Measurements from ENCODE around the gene DUOXA1. TPM values are rescaled to one million over a fixed set of nuclear protein-coding genes. Genes with fewer than 3 reads are reported as not detected.
A peak's percentile ranks its signal among the peaks of the same experiment; 100 is the strongest.

DUOXA1 gene
- total RNA-seq (2014; rRNA removed; shearing (Covaris generic)) = not detected in 2 replicates

- Histone ChIP-seq H3K4me3 (no peak within 1 kb of the TSS), H3K27me3 (replicated peaks) (peaks cover 64% of the 10 kb centered on the region), H3K4me1 (replicated peaks) (no peaks in the 10 kb centered on the region), H3K27ac (no peak within 1 kb of the TSS), H3K9me3 (replicated peaks) (no peaks in the 10 kb centered on the region), H3K36me3 (no peaks in the 10 kb centered on the region)
- no peak for DNase-seq (ENCODE audit: low read depth in 1 of 2, low spot score in 2 of 2)
Observed at GRCh38 chr15:45129651-45130129, at the start of gene DUOXA1, which contains the start of gene DUOX1. Gene DUOXA1, minus strand, starts transcription at chr15:45129879. Its CDS starts 6,865 bp downstream, at chr15:45123014. Gene DUOX1, plus strand, starts transcription at chr15:45129994. Its CDS starts 1,973 bp downstream, at chr15:45131967.

- peaks cover 10% of the 10 kb centered on the region for H3K4me1 ChIP-seq (replicated peaks)
- H3K4me3 ChIP-seq = no peak overlapping the region
- DNase-seq (ENCODE audit: low read depth in 1 of 2, low spot score in 2 of 2) = no peak
- no peaks in the 10 kb centered on the region for H3K9me3 ChIP-seq (replicated peaks)
- no peaks in the 10 kb centered on the region for H3K27me3 ChIP-seq (replicated peaks)
- H3K36me3 ChIP-seq = no peaks in the 10 kb centered on the region
- no peak overlapping the region for H3K27ac ChIP-seq
Observed at GRCh38 chr15:45177285-45177684, 47.6 kb upstream of the DUOXA1 start.

- Histone ChIP-seq H3K4me3 (no peak overlapping the region), H3K9me3 (replicated peaks) (no peaks in the 10 kb centered on the region), H3K27ac (no peak overlapping the region), H3K27me3 (replicated peaks) (no peaks in the 10 kb centered on the region), H3K4me1 (replicated peaks) (no peaks in the 10 kb centered on the region), H3K36me3 (no peaks in the 10 kb centered on the region)
- DNase-seq (ENCODE audit: low read depth in 1 of 2, low spot score in 2 of 2) = no peak
Observed at GRCh38 chr15:45174577-45174976, 44.9 kb upstream of the DUOXA1 start.

GRCh38 chr15:45174069-45174468 is 44.4 kb upstream of the DUOXA1 start:
- no peak for DNase-seq (ENCODE audit: low read depth in 1 of 2, low spot score in 2 of 2)

GRCh38 chr15:45171912-45172311 is 42.2 kb upstream of the DUOXA1 start:
- H3K4me1 ChIP-seq (replicated peaks) = peaks cover 2% of the 10 kb centered on the region
- DNase-seq (ENCODE audit: low read depth in 1 of 2, low spot score in 2 of 2) = no peak
- H3K9me3 ChIP-seq (replicated peaks) = no peaks in the 10 kb centered on the region
- no peak overlapping the region for H3K4me3 ChIP-seq
- no peaks in the 10 kb centered on the region for H3K27me3 ChIP-seq (replicated peaks)
- H3K36me3 ChIP-seq = no peaks in the 10 kb centered on the region
- no peak overlapping the region for H3K27ac ChIP-seq

More at GRCh38 chr15:45174069-45174468, 44.4 kb upstream of the DUOXA1 start:
- no peaks in the 10 kb centered on the region for H3K4me1 ChIP-seq (replicated peaks)
- H3K9me3 ChIP-seq (replicated peaks) = no peaks in the 10 kb centered on the region
- no peak overlapping the region for H3K4me3 ChIP-seq
- H3K27me3 ChIP-seq (replicated peaks) = no peaks in the 10 kb centered on the region
- no peaks in the 10 kb centered on the region for H3K36me3 ChIP-seq
- no peak overlapping the region for H3K27ac ChIP-seq

GRCh38 chr15:45169608-45170480 is 40.2 kb upstream of the DUOXA1 start:
- H3K4me1 ChIP-seq (replicated peaks) = peaks cover 12% of the 10 kb centered on the region
- no peaks in the 10 kb centered on the region for H3K9me3 ChIP-seq (replicated peaks)
- no peak for DNase-seq (ENCODE audit: low read depth in 1 of 2, low spot score in 2 of 2)
- no peak overlapping the region for H3K27ac ChIP-seq
- no peak overlapping the region for H3K4me3 ChIP-seq
- no peaks in the 10 kb centered on the region for H3K27me3 ChIP-seq (replicated peaks)
- H3K36me3 ChIP-seq = no peaks in the 10 kb centered on the region

GRCh38 chr15:45168751-45169551 is 39.3 kb upstream of the DUOXA1 start:
- no peak overlapping the region for H3K27ac ChIP-seq

GRCh38 chr15:45168286-45168685 is 38.6 kb upstream of the DUOXA1 start:
- no peak for DNase-seq (ENCODE audit: low read depth in 1 of 2, low spot score in 2 of 2)

More at GRCh38 chr15:45168751-45169551, 39.3 kb upstream of the DUOXA1 start:
- no peak for DNase-seq (ENCODE audit: low read depth in 1 of 2, low spot score in 2 of 2)
- Histone ChIP-seq H3K36me3 (no peaks in the 10 kb centered on the region), H3K4me1 (replicated peaks) (peaks cover 12% of the 10 kb centered on the region), H3K27me3 (replicated peaks) (no peaks in the 10 kb centered on the region), H3K4me3 (no peak overlapping the region), H3K9me3 (replicated peaks) (no peaks in the 10 kb centered on the region)

GRCh38 chr15:45167631-45168205 is 38.0 kb upstream of the DUOXA1 start:
- H3K4me3 ChIP-seq = no peak overlapping the region

More at GRCh38 chr15:45168286-45168685, 38.6 kb upstream of the DUOXA1 start:
- H3K36me3 ChIP-seq = no peaks in the 10 kb centered on the region
- peaks cover 14% of the 10 kb centered on the region for H3K4me1 ChIP-seq (replicated peaks)
- no peak overlapping the region for H3K27ac ChIP-seq
- H3K4me3 ChIP-seq = no peak overlapping the region
- no peaks in the 10 kb centered on the region; the same call in 1 of the 2 replicates for H3K9me3 ChIP-seq (replicated peaks)
- no peaks in the 10 kb centered on the region for H3K27me3 ChIP-seq (replicated peaks)

GRCh38 chr15:45166834-45167630 is 37.4 kb upstream of the DUOXA1 start:
- no peaks in the 10 kb centered on the region; the same call in 1 of the 2 replicates for H3K9me3 ChIP-seq (replicated peaks)
- H3K36me3 ChIP-seq = no peaks in the 10 kb centered on the region
- peaks cover 21% of the 10 kb centered on the region for H3K4me1 ChIP-seq (replicated peaks)
- H3K27me3 ChIP-seq (replicated peaks) = no peaks in the 10 kb centered on the region
- peak overlapping the region; percentile 93 for H3K27ac ChIP-seq
- peak; percentile 79 to 96 for DNase-seq (ENCODE audit: low read depth in 1 of 2, low spot score in 2 of 2)
- H3K4me3 ChIP-seq = peak overlapping the region; percentile 53

More at GRCh38 chr15:45167631-45168205, 38.0 kb upstream of the DUOXA1 start:
- no peak for DNase-seq (ENCODE audit: low read depth in 1 of 2, low spot score in 2 of 2)
- H3K27ac ChIP-seq = no peak overlapping the region
- no peaks in the 10 kb centered on the region for H3K36me3 ChIP-seq
- no peaks in the 10 kb centered on the region; the same call in 1 of the 2 replicates for H3K9me3 ChIP-seq (replicated peaks)
- H3K4me1 ChIP-seq (replicated peaks) = peaks cover 19% of the 10 kb centered on the region
- no peaks in the 10 kb centered on the region for H3K27me3 ChIP-seq (replicated peaks)

- Histone ChIP-seq H3K36me3 (no peaks in the 10 kb centered on the region), H3K4me1 (replicated peaks) (peaks cover 21% of the 10 kb centered on the region), H3K27me3 (replicated peaks) (no peaks in the 10 kb centered on the region), H3K27ac (no peak overlapping the region), H3K4me3 (no peak overlapping the region), H3K9me3 (replicated peaks) (no peaks in the 10 kb centered on the region; the same call in 1 of the 2 replicates)
- DNase-seq (ENCODE audit: low read depth in 1 of 2, low spot score in 2 of 2) = no peak
Observed at GRCh38 chr15:45165536-45165935, 35.9 kb upstream of the DUOXA1 start.

GRCh38 chr15:45164914-45165313 is 35.2 kb upstream of the DUOXA1 start:
- H3K4me1 ChIP-seq (replicated peaks) = peaks cover 21% of the 10 kb centered on the region
- no peaks in the 10 kb centered on the region for H3K27me3 ChIP-seq (replicated peaks)
- H3K4me3 ChIP-seq = no peak overlapping the region
- H3K36me3 ChIP-seq = no peaks in the 10 kb centered on the region
- H3K9me3 ChIP-seq (replicated peaks) = no peaks in the 10 kb centered on the region; the same call in 1 of the 2 replicates
- no peak for DNase-seq (ENCODE audit: low read depth in 1 of 2, low spot score in 2 of 2)
- no peak overlapping the region for H3K27ac ChIP-seq

GRCh38 chr15:45163508-45163856 is 33.8 kb upstream of the DUOXA1 start:
- Histone ChIP-seq H3K4me1 (replicated peaks) (peaks cover 21% of the 10 kb centered on the region), H3K9me3 (replicated peaks) (no peaks in the 10 kb centered on the region; the same call in 1 of the 2 replicates), H3K4me3 (no peak overlapping the region), H3K27me3 (replicated peaks) (no peaks in the 10 kb centered on the region), H3K36me3 (no peaks in the 10 kb centered on the region), H3K27ac (no peak overlapping the region)
- no peak for DNase-seq (ENCODE audit: low read depth in 1 of 2, low spot score in 2 of 2)

All from SJSA1 (cell line).